Testis (tissue), 3 donors: Measurements from ENCODE around the gene GBP1. TPM values are rescaled to one million over a fixed set of nuclear protein-coding genes. Genes with fewer than 3 reads are reported as not detected.
A peak's percentile ranks its signal among the peaks of the same experiment; 100 is the strongest.
"Not testable (repeated sequence)": the region's sequence is repeated elsewhere in the genome, so short reads cannot be mapped to it uniquely, and the experiment has no call there.

Source experiments
- DNase-seq: peaks from one replicate; pipeline ENCODE4 v3.0.0-alpha.2; 2019
- H3K27ac ChIP-seq, 2 donors: fragments of 200-600 bp; sonication (generic); one replicate each; pipeline ENCODE4 v1.5.1; 2019
- H3K27me3 ChIP-seq: fragments of 200-600 bp; sonication (generic); one replicate; pipeline ENCODE4 v1.5.1; 2019
- H3K36me3 ChIP-seq: fragments of 200-600 bp; sonication (generic); one replicate; pipeline ENCODE4 v1.5.1; 2017; ENCODE audit warnings: low read depth; ENCODE audit errors: missing control alignments
- H3K4me1 ChIP-seq: fragments of 200-600 bp; sonication (generic); one replicate; pipeline ENCODE4 v1.5.1; 2019
- H3K4me3 ChIP-seq, 2 donors: fragments of 200-600 bp; sonication (generic); one replicate each; pipeline ENCODE4 v1.5.1; 2017 to 2019
- H3K9me3 ChIP-seq: fragments of 200-600 bp; sonication (generic); one replicate; pipeline ENCODE4 v1.5.1; 2017
- CTCF ChIP-seq, 3 experiments: fragments of 450-650 bp in 2 of 3; fragments of 200-600 bp in 1 of 3; sonication (generic) in 1 of 3; IDR thresholded peaks; one replicate each; pipeline ENCODE4 v1.5.1; 2016 to 2019; ENCODE audit warnings: antibody characterized with exemption in 3 of 3, mild to moderate bottlenecking in 2 of 3, moderate library complexity in 1 of 3
- POLR2A ChIP-seq: fragments of 450-650 bp; IDR thresholded peaks from one replicate; pipeline ENCODE4 v1.6.1; 2017; ENCODE audit warnings: antibody characterized with exemption, mild to moderate bottlenecking, moderate library complexity
- WGBS, 2 donors: methylation state at CpG; one replicate each; pipeline ENCODE4 v1.1.5; 2018; 5-methylcytosine and 5-hydroxymethylcytosine counted together
- intact Hi-C: fragments of 100-400 bp; cut with DNase I; formaldehyde crosslinking; loops from one replicate; pipeline ENCODE4 v1.15.1; 2023; ENCODE audit warnings: low total_unique reads
- polyA plus RNA-seq: library from polyadenylated mRNA; stranded (reverse); fragments of 350-450 nt; fragmentation: Illumina TruSeq; extraction: RNeasy Lipid Tissue Mini Kit (QIAGEN cat#74804); gene quantifications from one replicate; pipeline ENCODE4 v1.2.3, GENCODE V29; 2014; ENCODE audit warnings: low read depth, low replicate concordance; ENCODE audit not compliant: insufficient read depth
- total RNA-seq, 2 donors: library from RNA; depleted of rRNA; stranded (reverse); fragments of >200 nt; gene quantifications; one replicate each; pipeline ENCODE4 v1.2.3, GENCODE V29; 2016

The GBP1 gene
- total and polyA plus RNA-seq, 3 donors from 2014 or later: 11.3 to 21.5 (median 19.1) TPM

- intact Hi-C loops: no loop called here
- WGBS, 2 donors: 66 to 68% methylated on average over 1 of the region's 1 CpG
Observed at GRCh38 chr1:89089962-89090361, 25.0 kb upstream of the GBP1 start.

GRCh38 chr1:89088572-89088971 is 23.6 kb upstream of the GBP1 start:
- no peak for DNase-seq
- Histone ChIP-seq H3K4me1 (no peaks in the 10 kb centered on the region), H3K36me3 (no peaks in the 10 kb centered on the region), H3K27me3 (no peaks in the 10 kb centered on the region), H3K4me3 (no peak overlapping the region), H3K27ac (no peak overlapping the region), H3K9me3 (no peaks in the 10 kb centered on the region)
- no peak for TF ChIP-seq POLR2A
- no peak for TF ChIP-seq CTCF (IDR thresholded peaks at IDR 0.05)
- 70 to 75% methylated on average over 10 of the region's 10 CpGs for WGBS, 2 donors
- intact Hi-C loops: no loop called here

More at GRCh38 chr1:89089962-89090361, 25.0 kb upstream of the GBP1 start:
- Histone ChIP-seq H3K27me3 (no peaks in the 10 kb centered on the region), H3K36me3 (no peaks in the 10 kb centered on the region), H3K27ac (no peak overlapping the region), H3K9me3 (no peaks in the 10 kb centered on the region), H3K4me3 (no peak overlapping the region), H3K4me1 (no peaks in the 10 kb centered on the region)
- DNase-seq: no peak
- TF ChIP-seq CTCF (IDR thresholded peaks at IDR 0.05): no peak
- no peak for TF ChIP-seq POLR2A

- 79 to 82% methylated on average over 8 of the region's 8 CpGs for WGBS, 2 donors
- intact Hi-C loops: no loop called here
- DNase-seq: no peak
Observed at GRCh38 chr1:89087241-89087640, 22.2 kb upstream of the GBP1 start.

GRCh38 chr1:89085781-89086180 is 20.8 kb upstream of the GBP1 start:
- TF ChIP-seq POLR2A: no peak
- TF ChIP-seq CTCF (IDR thresholded peaks at IDR 0.05): peak in 1 of 3 experiments; percentile 63
- Histone ChIP-seq H3K36me3 (no peaks in the 10 kb centered on the region), H3K27me3 (no peaks in the 10 kb centered on the region), H3K4me3 (no peak overlapping the region), H3K4me1 (no peaks in the 10 kb centered on the region), H3K27ac (no peak overlapping the region), H3K9me3 (no peaks in the 10 kb centered on the region)
- no peak for DNase-seq
- intact Hi-C loops: no loop called here

More at GRCh38 chr1:89087241-89087640, 22.2 kb upstream of the GBP1 start:
- Histone ChIP-seq H3K4me3 (no peak overlapping the region), H3K9me3 (no peaks in the 10 kb centered on the region), H3K36me3 (no peaks in the 10 kb centered on the region), H3K27ac (no peak overlapping the region), H3K4me1 (no peaks in the 10 kb centered on the region), H3K27me3 (no peaks in the 10 kb centered on the region)
- no peak for TF ChIP-seq CTCF (IDR thresholded peaks at IDR 0.05)
- no peak for TF ChIP-seq POLR2A

GRCh38 chr1:89081005-89081404 is 16.0 kb upstream of the GBP1 start:
- intact Hi-C loops: no loop called here

GRCh38 chr1:89080068-89080467 is 15.1 kb upstream of the GBP1 start:
- WGBS, 2 donors: 66 to 71% methylated on average over 7 of the region's 7 CpGs
- intact Hi-C loops, H3K4me1 ChIP-seq: not testable (repeated sequence)

More at GRCh38 chr1:89081005-89081404, 16.0 kb upstream of the GBP1 start:
- DNase-seq: no peak
- 80 to 82% methylated on average over 3 of the region's 3 CpGs for WGBS, 2 donors
- Histone ChIP-seq H3K4me1 (no peaks in the 10 kb centered on the region), H3K4me3 (no peak overlapping the region), H3K27ac (no peak overlapping the region), H3K27me3 (no peaks in the 10 kb centered on the region), H3K9me3 (no peaks in the 10 kb centered on the region), H3K36me3 (no peaks in the 10 kb centered on the region)
- TF ChIP-seq POLR2A: no peak
- no peak for TF ChIP-seq CTCF (IDR thresholded peaks at IDR 0.05)

GRCh38 chr1:89072466-89073065 is 7.6 kb upstream of the GBP1 start:
- intact Hi-C loops, DNase-seq, H3K9me3 ChIP-seq, H3K4me1 ChIP-seq, H3K27me3 ChIP-seq, H3K27ac ChIP-seq, H3K4me3 ChIP-seq, H3K36me3 ChIP-seq: not testable (repeated sequence)
- 76 to 77% methylated on average over 8 of the region's 8 CpGs for WGBS, 2 donors

More at GRCh38 chr1:89080068-89080467, 15.1 kb upstream of the GBP1 start:
- H3K36me3 ChIP-seq, H3K4me3 ChIP-seq, DNase-seq, H3K27ac ChIP-seq, H3K27me3 ChIP-seq, H3K9me3 ChIP-seq: not testable (repeated sequence)
